Stimulated activated naive B cell treated with anti-CD40 and anti-IgM and Interleukin-4, amounts not matched to agents 10 μg/mL and 1 μg/mL and 100 μg/mL, for 72 hours (primary cell): Measurements from ENCODE around the gene DAGLA.

Source experiments
- ATAC-seq, 2 donors: fragments of 150-1000 bp; cut with Tn5 transposase; replicated peaks; 2 replicates each; pipeline ENCODE4 v1.10.0; 2021; ENCODE audit warnings: moderate library complexity in 1 of 2
- DNase-seq: peaks from one replicate; pipeline ENCODE4 v3.0.0; 2021
- H3K27ac Mint-ChIP-seq: one replicate; pipeline ENCODE4 v1.8.0; 2022; ENCODE audit warnings: mild to moderate bottlenecking, mixed read lengths
- H3K27me3 Mint-ChIP-seq, 2 donors: one replicate each; pipeline ENCODE4 v1.8.0; 2022; ENCODE audit warnings: mixed read lengths in 2 of 2
- H3K36me3 Mint-ChIP-seq, 2 donors: one replicate each; pipeline ENCODE4 v1.8.0; 2022; ENCODE audit warnings: mixed read lengths in 2 of 2, mild to moderate bottlenecking in 1 of 2
- H3K4me1 Mint-ChIP-seq, 2 donors: one replicate each; pipeline ENCODE4 v1.8.0; 2022; ENCODE audit warnings: mixed read lengths in 2 of 2, mild to moderate bottlenecking in 1 of 2
- H3K4me3 Mint-ChIP-seq, 2 donors: one replicate each; pipeline ENCODE4 v1.8.0; 2022; ENCODE audit warnings: mild to moderate bottlenecking in 2 of 2, mixed read lengths in 2 of 2, moderate library complexity in 1 of 2
- H3K9me3 Mint-ChIP-seq, 2 donors: one replicate each; pipeline ENCODE4 v1.8.0; 2022; ENCODE audit warnings: mixed read lengths in 2 of 2, mild to moderate bottlenecking in 1 of 2

The DAGLA gene

GRCh38 chr11:61679893-61680621 is at the start of gene DAGLA:
Gene DAGLA (plus strand): TSS chr11:61680391. CDS start chr11:61720156, 39,765 bp downstream.
- Mint-ChIP-seq H3K27ac (no peak within 1 kb of the TSS), H3K4me3 (peak within 1 kb of the TSS; percentile 77 to 86), H3K4me1 (peaks cover 4 to 14% of the 10 kb centered on the region in 2 donors), H3K27me3 (peaks cover 18 to 35% of the 10 kb centered on the region in 2 donors), H3K9me3 (no peaks in the 10 kb centered on the region), H3K36me3 (no peaks in the 10 kb centered on the region)
- DNase-seq (peak; percentile 64), ATAC-seq (peak; percentile 81 to 84)

GRCh38 chr11:61632096-61632495 is 48.1 kb upstream of the DAGLA start:
- DNase-seq (no peak), ATAC-seq (no peak)
- Mint-ChIP-seq H3K27ac (no peak overlapping the region), H3K27me3 (peaks cover 34 to 40% of the 10 kb centered on the region in 2 donors), H3K4me3 (no peak overlapping the region), H3K4me1 (peaks cover 2 to 9% of the 10 kb centered on the region in 2 donors), H3K9me3 (no peaks in the 10 kb centered on the region), H3K36me3 (no peaks in the 10 kb centered on the region)

- no peaks in the 10 kb centered on the region for H3K36me3 Mint-ChIP-seq
- no peaks in the 10 kb centered on the region for H3K4me1 Mint-ChIP-seq
- no peak for DNase-seq
- no peak for ATAC-seq
- peaks cover 9 to 14% of the 10 kb centered on the region in 2 donors for H3K27me3 Mint-ChIP-seq
- no peak overlapping the region for H3K4me3 Mint-ChIP-seq
- no peaks in the 10 kb centered on the region for H3K9me3 Mint-ChIP-seq
- H3K27ac Mint-ChIP-seq, result no peak overlapping the region
Measured at GRCh38 chr11:61635304-61635703, 44.9 kb upstream of the DAGLA start.

- Mint-ChIP-seq H3K4me1 (no peaks in the 10 kb centered on the region), H3K9me3 (no peaks in the 10 kb centered on the region), H3K4me3 (no peak overlapping the region), H3K36me3 (no peaks in the 10 kb centered on the region), H3K27ac (no peak overlapping the region), H3K27me3 (peaks cover 7 to 12% of the 10 kb centered on the region in 2 donors)
- DNase-seq, result no peak
- no peak for ATAC-seq
Measured at GRCh38 chr11:61635787-61636186, 44.4 kb upstream of the DAGLA start.

- Mint-ChIP-seq H3K27me3 (peaks cover 12 to 19% of the 10 kb centered on the region in 2 donors), H3K36me3 (no peaks in the 10 kb centered on the region), H3K4me1 (no peaks in the 10 kb centered on the region), H3K27ac (no peak overlapping the region), H3K4me3 (no peak overlapping the region), H3K9me3 (no peaks in the 10 kb centered on the region)
- DNase-seq, result no peak
- no peak for ATAC-seq
Measured at GRCh38 chr11:61636676-61637075, 43.5 kb upstream of the DAGLA start.

- H3K27me3 Mint-ChIP-seq, result peaks cover 12 to 19% of the 10 kb centered on the region in 2 donors
- ATAC-seq (no peak), DNase-seq (no peak)
- no peak overlapping the region for H3K27ac Mint-ChIP-seq
- H3K36me3 Mint-ChIP-seq, result no peaks in the 10 kb centered on the region
- H3K4me3 Mint-ChIP-seq, result no peak overlapping the region
- no peaks in the 10 kb centered on the region for H3K9me3 Mint-ChIP-seq
- H3K4me1 Mint-ChIP-seq, result no peaks in the 10 kb centered on the region
Measured at GRCh38 chr11:61637277-61637676, 42.9 kb upstream of the DAGLA start.

- H3K4me1 Mint-ChIP-seq, result peaks cover 0 to under 1% of the 10 kb centered on the region in 2 donors
- ATAC-seq (no peak), DNase-seq (no peak)
- H3K4me3 Mint-ChIP-seq, result no peak overlapping the region
- H3K27me3 Mint-ChIP-seq, result peaks cover 12 to 19% of the 10 kb centered on the region in 2 donors
- H3K36me3 Mint-ChIP-seq, result no peaks in the 10 kb centered on the region
- no peaks in the 10 kb centered on the region for H3K9me3 Mint-ChIP-seq
- H3K27ac Mint-ChIP-seq, result no peak overlapping the region
Measured at GRCh38 chr11:61639816-61640443, 40.3 kb upstream of the DAGLA start.

- H3K36me3 Mint-ChIP-seq, result no peaks in the 10 kb centered on the region
- H3K9me3 Mint-ChIP-seq, result no peaks in the 10 kb centered on the region
- H3K4me3 Mint-ChIP-seq, result no peak overlapping the region
- no peak overlapping the region for H3K27ac Mint-ChIP-seq
- ATAC-seq, result no peak
- no peak for DNase-seq
- peaks cover 6 to 19% of the 10 kb centered on the region in 2 donors for H3K27me3 Mint-ChIP-seq
- peaks cover 2 to 8% of the 10 kb centered on the region in 2 donors for H3K4me1 Mint-ChIP-seq
Measured at GRCh38 chr11:61642162-61642561, 38.0 kb upstream of the DAGLA start.

- Mint-ChIP-seq H3K9me3 (no peaks in the 10 kb centered on the region), H3K4me1 (peaks cover 2 to 8% of the 10 kb centered on the region in 2 donors), H3K36me3 (no peaks in the 10 kb centered on the region), H3K27ac (no peak overlapping the region), H3K4me3 (no peak overlapping the region), H3K27me3 (peaks cover 6 to 8% of the 10 kb centered on the region in 2 donors)
- ATAC-seq (peak; percentile 89 to 92), DNase-seq (no peak)
Measured at GRCh38 chr11:61645179-61645868, 34.9 kb upstream of the DAGLA start.

- H3K4me1 Mint-ChIP-seq, result peaks cover 2 to 8% of the 10 kb centered on the region in 2 donors
- no peak overlapping the region for H3K4me3 Mint-ChIP-seq
- DNase-seq (no peak), ATAC-seq (no peak)
- H3K27ac Mint-ChIP-seq, result no peak overlapping the region
- H3K36me3 Mint-ChIP-seq, result no peaks in the 10 kb centered on the region
- peaks cover 6 to 11% of the 10 kb centered on the region in 2 donors for H3K27me3 Mint-ChIP-seq
- no peaks in the 10 kb centered on the region for H3K9me3 Mint-ChIP-seq
Measured at GRCh38 chr11:61647529-61647928, 32.7 kb upstream of the DAGLA start.

GRCh38 chr11:61650781-61651571 is 29.2 kb upstream of the DAGLA start:
- Mint-ChIP-seq H3K27ac (no peak overlapping the region), H3K9me3 (no peaks in the 10 kb centered on the region), H3K4me3 (no peak overlapping the region)

GRCh38 chr11:61652135-61652534 is 28.1 kb upstream of the DAGLA start:
- Mint-ChIP-seq H3K9me3 (no peaks in the 10 kb centered on the region), H3K36me3 (no peaks in the 10 kb centered on the region), H3K4me3 (no peak overlapping the region), H3K27ac (no peak overlapping the region), H3K4me1 (peaks cover 0 to 9% of the 10 kb centered on the region in 2 donors), H3K27me3 (peaks cover 28 to 42% of the 10 kb centered on the region in 2 donors)
- DNase-seq, result no peak
- ATAC-seq, result no peak

More at GRCh38 chr11:61650781-61651571, 29.2 kb upstream of the DAGLA start:
- ATAC-seq, result no peak
- Mint-ChIP-seq H3K27me3 (peaks cover 23 to 34% of the 10 kb centered on the region in 2 donors), H3K4me1 (peaks cover 0 to 9% of the 10 kb centered on the region in 2 donors), H3K36me3 (no peaks in the 10 kb centered on the region)
- DNase-seq, result no peak

GRCh38 chr11:61654397-61654829 is 25.8 kb upstream of the DAGLA start:
- no peak for ATAC-seq
- H3K27me3 Mint-ChIP-seq, result peaks cover 34 to 44% of the 10 kb centered on the region in 2 donors
- no peaks in the 10 kb centered on the region for H3K36me3 Mint-ChIP-seq
- no peaks in the 10 kb centered on the region for H3K9me3 Mint-ChIP-seq
- no peak overlapping the region for H3K27ac Mint-ChIP-seq
- DNase-seq, result no peak
- H3K4me1 Mint-ChIP-seq, result peaks cover 0 to 9% of the 10 kb centered on the region in 2 donors
- no peak overlapping the region for H3K4me3 Mint-ChIP-seq
